K562 (cell line): Measurements from ENCODE around the gene EBI3. TPM values are rescaled to one million over a fixed set of nuclear protein-coding genes. Genes with fewer than 3 reads are reported as not detected.

Experiments
- ATAC-seq: fragments of 200-7000 bp; cut with Tn5 transposase; 3 replicates; pipeline ENCODE4 v1.9.1; 2020; ENCODE audit warnings: moderate library complexity
- BruUV-seq: library from RNA; stranded (reverse); fragments of 400-500 nt; replicated peaks from 2 replicates; lab custom pipeline; 2021; lab: Mats Ljungman, UMichigan
- CTCF ChIA-PET: fragments of 300-600 bp; formaldehyde crosslinking; extraction: SDS; loops from one replicate; lab custom pipeline; 2021; ENCODE audit warnings: low intra/inter-chr PET ratio; lab: Yijun Ruan, JAX
- POLR2A ChIA-PET: fragments of 300-600, 350-650 bp; sonication (Branson Sonifier 250); formaldehyde crosslinking; extraction: SDS; loops from one replicate; lab custom pipeline; 2021; ENCODE audit warnings: antibody characterized with exemption, inconsistent platforms; lab: Yijun Ruan, JAX
- DNase-seq, 4 experiments: peaks; one replicate each; pipeline versions ENCODE4 v3.0.0 to v3.0.0-alpha.2; 2011 to 2018; ENCODE audit warnings: low spot score in 3 of 4, mixed read lengths in 3 of 4; ENCODE audit errors: extremely low read depth in 1 of 4
- FAIRE-seq: peaks from 2 replicates; lab custom pipeline; 2011; peaks lifted over from hg19 to GRCh38; lab: Jason Lieb, UNC
- H2AFZ ChIP-seq: 2 replicates; pipeline ENCODE4 v1.6.0; 2011; ENCODE audit warnings: low read depth, low read length, control low read depth, inconsistent platforms
- H3K27ac ChIP-seq: fragments of 200-600 bp; 3 replicates; pipeline ENCODE4 v1.8.0; 2011; ENCODE audit warnings: low read depth, mild to moderate bottlenecking, control low read depth, inconsistent platforms, low read length, moderate library complexity, mixed read lengths; ENCODE audit errors: extremely low read depth
- H3K27me3 ChIP-seq, 2 experiments: fragments of 300-600 bp in 1 of 2; 2 replicates in 1 of 2; 3 replicates in 1 of 2; pipeline versions ENCODE4 v1.6.0 to v1.8.0; 2011; ENCODE audit warnings: inconsistent platforms in 2 of 2, low read length in 2 of 2, mild to moderate bottlenecking in 1 of 2, mixed read lengths in 1 of 2, moderate library complexity in 1 of 2; ENCODE audit not compliant: control insufficient read depth in 2 of 2, insufficient read depth in 2 of 2
- H3K36me3 ChIP-seq: fragments of 300-600 bp; 3 replicates; pipeline ENCODE4 v1.8.0; 2011; ENCODE audit warnings: mild to moderate bottlenecking, low read length, inconsistent platforms; ENCODE audit not compliant: control insufficient read depth, insufficient read depth
- H3K4me1 ChIP-seq, 2 experiments: fragments of 200-600 bp in 1 of 2; replicated peaks in 1 of 2; 2 replicates in 1 of 2; 3 replicates in 1 of 2; pipeline versions ENCODE4 v1.5.1 to v1.8.0; 2011; ENCODE audit warnings: inconsistent platforms in 2 of 2, low read length in 2 of 2, mild to moderate bottlenecking in 1 of 2, mixed read lengths in 1 of 2, moderate library complexity in 1 of 2; ENCODE audit not compliant: control insufficient read depth in 2 of 2, insufficient read depth in 2 of 2
- H3K4me2 ChIP-seq: 2 replicates; pipeline ENCODE4 v1.6.1; 2011; ENCODE audit warnings: low read length, control low read depth, inconsistent platforms, mixed read lengths; ENCODE audit not compliant: insufficient read depth
- H3K4me3 ChIP-seq: fragments of 200-600 bp; sonication (generic), shearing (Covaris generic); 2 replicates; pipeline ENCODE4 v1.5.1; 2016; ENCODE audit warnings: control low read depth, inconsistent platforms
- H3K79me2 ChIP-seq: fragments of 200-600 bp; 3 replicates; pipeline ENCODE4 v1.8.0; 2011; ENCODE audit warnings: low read length, inconsistent platforms; ENCODE audit not compliant: control insufficient read depth, insufficient read depth
- H3K9ac ChIP-seq, 2 experiments: 2 replicates each; pipeline versions ENCODE4 v1.6.0 to v1.6.1; 2011; ENCODE audit warnings: low read depth in 2 of 2, low read length in 2 of 2, control low read depth in 1 of 2, inconsistent platforms in 1 of 2, mild to moderate bottlenecking in 1 of 2, mixed read lengths in 1 of 2; ENCODE audit not compliant: insufficient read depth in 1 of 2
- H3K9me1 ChIP-seq: one replicate; pipeline ENCODE4 v1.6.0; 2011; ENCODE audit warnings: inconsistent platforms, mild to moderate bottlenecking, low read length, moderate library complexity; ENCODE audit not compliant: control insufficient read depth, insufficient read depth
- H3K9me3 ChIP-seq: replicated peaks from 2 replicates; pipeline ENCODE4 v1.5.1; 2011; ENCODE audit warnings: low read depth, low read length, inconsistent platforms; ENCODE audit not compliant: control insufficient read depth, insufficient read depth
- H4K20me1 ChIP-seq: replicated peaks from 2 replicates; pipeline ENCODE4 v1.6.1; 2011; ENCODE audit warnings: low read length, inconsistent platforms, mixed read lengths; ENCODE audit not compliant: control insufficient read depth, insufficient read depth
- KDM4B ChIP-seq, 2 experiments: fragments of 450-650 bp in 1 of 2; sonication (generic) in 1 of 2; IDR thresholded peaks; 2 replicates each; pipeline ENCODE4 v1.6.1; 2016 to 2017; ENCODE audit warnings: borderline replicate concordance in 2 of 2, antibody characterized with exemption in 1 of 2, low read depth in 1 of 2, mild to moderate bottlenecking in 1 of 2
- KDM5B ChIP-seq: fragments of 200-600 bp; sonication (generic); IDR thresholded peaks from 2 replicates; pipeline ENCODE4 v1.6.1; 2012; ENCODE audit warnings: low read depth, mild to moderate bottlenecking, moderate library complexity, low read length, control low read depth, inconsistent platforms; ENCODE audit not compliant: insufficient replicate concordance
- NFIC ChIP-seq: fragments of 450-650 bp; IDR thresholded peaks from 2 replicates; pipeline ENCODE4 v1.6.1; 2017; ENCODE audit warnings: mild to moderate bottlenecking, inconsistent platforms
- RAD51 ChIP-seq: fragments of 450-650 bp; IDR thresholded peaks from 2 replicates; pipeline ENCODE4 v1.7.1; 2016; ENCODE audit warnings: low read depth, mild to moderate bottlenecking, borderline replicate concordance
- RHOXF2B ChIP-seq: fragments of 250-450 bp; sonication (Bioruptor Pico); conservative IDR thresholded peaks from 2 replicates; pipeline ENCODE4 v1.5.1; 2021
- SRSF3 ChIP-seq: fragments of 200-400 bp; formaldehyde crosslinking; IDR thresholded peaks from 2 replicates; pipeline ENCODE4 v1.6.1; 2016; ENCODE audit warnings: mild to moderate bottlenecking, low read length, moderate library complexity; ENCODE audit not compliant: insufficient read depth
- SRSF7 ChIP-seq: fragments of 200-400 bp; formaldehyde crosslinking; optimal IDR thresholded peaks from 2 replicates; pipeline ENCODE3; 2017; ENCODE audit warnings: mild to moderate bottlenecking, low read depth, low read length
- ZFP36 ChIP-seq: fragments of 150-350 bp; IDR thresholded peaks from 2 replicates; pipeline ENCODE4 v1.6.1; 2018; ENCODE audit warnings: low read length, low read depth; ENCODE audit not compliant: partially characterized antibody
- WGBS: fragments of 100-300 bp; shearing (Covaris generic); methylation state at CpG from one replicate; pipeline ENCODE4 v1.1.6; 2016; ENCODE audit warnings: low coverage, mixed read lengths; ENCODE audit not compliant: insufficient coverage; ENCODE audit errors: missing lambda C conversion rate; 5-methylcytosine and 5-hydroxymethylcytosine counted together
- in situ Hi-C: fragments of 300-500 bp; cut with MboI; formaldehyde crosslinking; loops from 4 replicates; pipeline ENCODE4 v1.15.0; 2018; ENCODE audit warnings: inconsistent platforms, mixed read lengths
- intact Hi-C: fragments of 100-400 bp; cut with micrococcal nuclease; formaldehyde crosslinking; loops from 2 replicates; pipeline ENCODE4 v1.14.2; 2022
- polyA plus RNA-seq, 8 experiments: library from polyadenylated mRNA; depleted of rRNA in 4 of 8; stranded (reverse) in 5 of 8; unstranded in 3 of 8; fragments of >200 nt; fragmentation: Nextera tagmentation in 2 of 8; fragmentation: Illumina TruSeq in 1 of 8; extraction: Ambion mirVana in 2 of 8; extraction: Trizol in 1 of 8; gene quantifications; 2 replicates each; pipeline versions ENCODE4 v1.2.1 to v1.2.3, GENCODE V29; 2011 to 2014; ENCODE audit warnings: inconsistent platforms in 1 of 8, missing spikeins in 1 of 8
- total RNA-seq, 7 experiments: library from RNA; depleted of rRNA in 6 of 7; stranded (reverse); fragments of >200 nt in 6 of 7; fragmentation: Illumina TruSeq in 2 of 7; extraction: Trizol in 2 of 7; gene quantifications; 2 replicates each; pipeline versions ENCODE4 v1.2.1 to v1.2.3, GENCODE V29; 2011 to 2021; ENCODE audit warnings: low replicate concordance in 1 of 7
- TF ChIP-seq, protein P1 (sequence below): fragments of 250-450 bp; sonication (Bioruptor Pico); IDR thresholded peaks from 2 replicates; pipeline ENCODE4 v1.8.0; 2022; ENCODE audit warnings: moderate library complexity, mild to moderate bottlenecking, inconsistent platforms
- TF ChIP-seq, protein P2 (sequence below): sonication (generic); formaldehyde crosslinking; IDR thresholded peaks from 2 replicates; pipeline ENCODE4 v1.8.1; 2023; ENCODE audit warnings: mild to moderate bottlenecking, missing genetic modification reagents
- TF ChIP-seq, protein P3 (sequence below), 2 experiments: fragments of 450-650 bp; conservative IDR thresholded peaks; 2 replicates each; pipeline ENCODE4 v1.6.1; 2017; ENCODE audit warnings: mild to moderate bottlenecking in 2 of 2, moderate library complexity in 2 of 2

EBI3 gene
- total and polyA plus RNA-seq, 9 of the 15 experiments (the other 6 are each of a cell fraction or from before 2014, with no cell fraction given), result 0.08 to 0.35 (median 0.22) TPM; not detected in 6

DNA sequence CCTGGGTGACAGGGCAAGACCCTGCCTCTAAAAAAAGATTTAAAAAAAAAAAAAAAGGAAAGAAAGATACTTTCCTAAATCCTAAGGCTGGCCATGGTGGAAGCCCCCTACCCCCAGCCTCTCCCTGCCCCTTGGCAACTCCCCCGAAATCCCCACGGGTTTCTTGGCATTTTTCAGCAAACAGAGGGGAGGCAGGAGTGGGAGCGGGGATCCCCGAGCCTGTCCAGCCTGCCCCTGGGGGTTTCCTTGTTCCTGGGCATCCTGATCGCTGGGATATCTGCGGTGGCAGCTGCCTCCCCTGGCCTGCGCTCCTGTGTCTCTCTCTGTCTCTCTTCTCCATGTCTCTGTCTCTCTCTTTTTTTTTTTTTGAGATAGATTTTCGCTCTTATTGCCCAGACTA, 3.4 kb upstream of the EBI3 start:
- ATAC-seq, result no peak
- no peak overlapping the region for H3K9ac ChIP-seq
- H3K4me3 ChIP-seq, result no peak overlapping the region
- TF ChIP-seq RAD51 (no peak), KDM5B (no peak), KDM4B (IDR thresholded peaks at IDR 0.05; ENCODE audit: borderline replicate concordance in 2 of 2, low read depth in 1 of 2) (no peak), RHOXF2B (CRISPR knock-in tag) (no peak), ZFP36 (no peak), SRSF3 (no peak), SRSF7 (no peak), NFIC (no peak)
- TF ChIP-seq, protein P1, sequence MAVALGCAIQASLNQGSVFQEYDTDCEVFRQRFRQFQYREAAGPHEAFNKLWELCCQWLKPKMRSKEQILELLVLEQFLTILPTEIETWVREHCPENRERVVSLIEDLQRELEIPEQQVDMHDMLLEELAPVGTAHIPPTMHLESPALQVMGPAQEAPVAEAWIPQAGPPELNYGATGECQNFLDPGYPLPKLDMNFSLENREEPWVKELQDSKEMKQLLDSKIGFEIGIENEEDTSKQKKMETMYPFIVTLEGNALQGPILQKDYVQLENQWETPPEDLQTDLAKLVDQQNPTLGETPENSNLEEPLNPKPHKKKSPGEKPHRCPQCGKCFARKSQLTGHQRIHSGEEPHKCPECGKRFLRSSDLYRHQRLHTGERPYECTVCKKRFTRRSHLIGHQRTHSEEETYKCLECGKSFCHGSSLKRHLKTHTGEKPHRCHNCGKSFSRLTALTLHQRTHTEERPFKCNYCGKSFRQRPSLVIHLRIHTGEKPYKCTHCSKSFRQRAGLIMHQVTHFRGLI (CRISPR knock-in tag), result no peak
- TF ChIP-seq, protein P2, sequence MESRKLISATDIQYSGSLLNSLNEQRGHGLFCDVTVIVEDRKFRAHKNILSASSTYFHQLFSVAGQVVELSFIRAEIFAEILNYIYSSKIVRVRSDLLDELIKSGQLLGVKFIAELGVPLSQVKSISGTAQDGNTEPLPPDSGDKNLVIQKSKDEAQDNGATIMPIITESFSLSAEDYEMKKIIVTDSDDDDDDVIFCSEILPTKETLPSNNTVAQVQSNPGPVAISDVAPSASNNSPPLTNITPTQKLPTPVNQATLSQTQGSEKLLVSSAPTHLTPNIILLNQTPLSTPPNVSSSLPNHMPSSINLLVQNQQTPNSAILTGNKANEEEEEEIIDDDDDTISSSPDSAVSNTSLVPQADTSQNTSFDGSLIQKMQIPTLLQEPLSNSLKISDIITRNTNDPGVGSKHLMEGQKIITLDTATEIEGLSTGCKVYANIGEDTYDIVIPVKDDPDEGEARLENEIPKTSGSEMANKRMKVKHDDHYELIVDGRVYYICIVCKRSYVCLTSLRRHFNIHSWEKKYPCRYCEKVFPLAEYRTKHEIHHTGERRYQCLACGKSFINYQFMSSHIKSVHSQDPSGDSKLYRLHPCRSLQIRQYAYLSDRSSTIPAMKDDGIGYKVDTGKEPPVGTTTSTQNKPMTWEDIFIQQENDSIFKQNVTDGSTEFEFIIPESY, result no peak
- TF ChIP-seq, protein P3, sequence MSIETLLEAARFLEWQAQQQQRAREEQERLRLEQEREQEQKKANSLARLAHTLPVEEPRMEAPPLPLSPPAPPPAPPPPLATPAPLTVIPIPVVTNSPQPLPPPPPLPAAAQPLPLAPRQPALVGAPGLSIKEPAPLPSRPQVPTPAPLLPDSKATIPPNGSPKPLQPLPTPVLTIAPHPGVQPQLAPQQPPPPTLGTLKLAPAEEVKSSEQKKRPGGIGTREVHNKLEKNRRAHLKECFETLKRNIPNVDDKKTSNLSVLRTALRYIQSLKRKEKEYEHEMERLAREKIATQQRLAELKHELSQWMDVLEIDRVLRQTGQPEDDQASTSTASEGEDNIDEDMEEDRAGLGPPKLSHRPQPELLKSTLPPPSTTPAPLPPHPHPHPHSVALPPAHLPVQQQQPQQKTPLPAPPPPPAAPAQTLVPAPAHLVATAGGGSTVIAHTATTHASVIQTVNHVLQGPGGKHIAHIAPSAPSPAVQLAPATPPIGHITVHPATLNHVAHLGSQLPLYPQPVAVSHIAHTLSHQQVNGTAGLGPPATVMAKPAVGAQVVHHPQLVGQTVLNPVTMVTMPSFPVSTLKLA (conservative IDR thresholded peaks at IDR 0.05), result no peak
- no TSS peak for BruUV-seq
- intact Hi-C loops (no loop called here), in situ Hi-C loops (no loop called here)
- 0 out of 2 replicates have a peak, but pooled peaks cover 5% of the 10 kb centered on the region for H4K20me1 ChIP-seq
- CTCF ChIA-PET, result no interaction called here
- no peak for FAIRE-seq
- H3K9me1 ChIP-seq, result no peaks in the 10 kb centered on the region
- H3K27ac ChIP-seq, result no peak overlapping the region
- no peaks in the 10 kb centered on the region for H3K36me3 ChIP-seq
- WGBS, result 15% methylated on average over 4 of the region's 8 CpGs
- peaks cover 8 to 30% of the 10 kb centered on the region in 2 experiments; a peak in 4 of 5 replicates for H3K4me1 ChIP-seq
- POLR2A ChIA-PET, result interaction anchor here (0.6 kb wide), 1 partner anchor 451 kb away, joined by 3 read pairs; no protein-coding TSS in a partner anchor
- H3K27me3 ChIP-seq, result peaks cover 0 to 24% of the 10 kb centered on the region in 2 experiments; a peak in 2 of 5 replicates
- H2AFZ ChIP-seq, result no peak overlapping the region
- no peak overlapping the region for H3K4me2 ChIP-seq
- no peaks in the 10 kb centered on the region for H3K79me2 ChIP-seq
- DNase-seq, result peak in 1 of 4 experiments; percentile 2
- no peaks in the 10 kb centered on the region for H3K9me3 ChIP-seq
